ENCODE data around the gene AR. TPM values are rescaled to one million over a fixed set of nuclear protein-coding genes. Genes with fewer than 3 reads are reported as not detected.

AR gene
- total and polyA plus RNA-seq, 7 donors = under 0.01 to 9.1 (median 5.4) TPM; not detected in 1

DNA sequence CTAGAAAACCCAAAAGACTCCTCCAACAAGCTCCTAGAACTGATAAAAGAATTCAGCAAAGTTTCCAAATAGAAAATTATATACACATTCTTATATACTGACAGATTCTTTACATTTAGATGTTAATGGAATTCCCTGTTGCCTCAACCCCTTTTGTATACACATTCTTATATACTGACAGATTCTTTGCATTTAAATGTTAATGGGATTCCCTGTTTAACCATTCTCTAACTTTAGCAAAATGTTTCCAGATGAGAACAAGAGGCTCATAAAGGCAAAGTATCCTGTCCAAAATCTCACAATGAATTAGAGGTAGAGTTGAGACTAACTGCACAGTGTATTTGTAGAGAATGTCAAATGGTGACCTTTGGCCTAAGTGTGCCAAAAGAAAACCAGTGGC is 23.1 kb upstream of the AR start:
- no peak for TF ChIP-seq EP300 (IDR thresholded peaks at IDR 0.05)
- no peak for TF ChIP-seq POLR2AphosphoS5 (IDR thresholded peaks at IDR 0.05)
- TF ChIP-seq, protein P1, sequence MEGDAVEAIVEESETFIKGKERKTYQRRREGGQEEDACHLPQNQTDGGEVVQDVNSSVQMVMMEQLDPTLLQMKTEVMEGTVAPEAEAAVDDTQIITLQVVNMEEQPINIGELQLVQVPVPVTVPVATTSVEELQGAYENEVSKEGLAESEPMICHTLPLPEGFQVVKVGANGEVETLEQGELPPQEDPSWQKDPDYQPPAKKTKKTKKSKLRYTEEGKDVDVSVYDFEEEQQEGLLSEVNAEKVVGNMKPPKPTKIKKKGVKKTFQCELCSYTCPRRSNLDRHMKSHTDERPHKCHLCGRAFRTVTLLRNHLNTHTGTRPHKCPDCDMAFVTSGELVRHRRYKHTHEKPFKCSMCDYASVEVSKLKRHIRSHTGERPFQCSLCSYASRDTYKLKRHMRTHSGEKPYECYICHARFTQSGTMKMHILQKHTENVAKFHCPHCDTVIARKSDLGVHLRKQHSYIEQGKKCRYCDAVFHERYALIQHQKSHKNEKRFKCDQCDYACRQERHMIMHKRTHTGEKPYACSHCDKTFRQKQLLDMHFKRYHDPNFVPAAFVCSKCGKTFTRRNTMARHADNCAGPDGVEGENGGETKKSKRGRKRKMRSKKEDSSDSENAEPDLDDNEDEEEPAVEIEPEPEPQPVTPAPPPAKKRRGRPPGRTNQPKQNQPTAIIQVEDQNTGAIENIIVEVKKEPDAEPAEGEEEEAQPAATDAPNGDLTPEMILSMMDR (IDR thresholded peaks at IDR 0.05) = no peak
- no peak overlapping the region for H3K27ac ChIP-seq
- H3K9me3 ChIP-seq = peaks cover 0 to 3% (median 0%) of the 10 kb centered on the region in 4 donors
- H3K36me3 ChIP-seq = no peaks in the 10 kb centered on the region
- intact Hi-C loops (cut with DNase I) = no loop called here
- H3K4me1 ChIP-seq = no peaks in the 10 kb centered on the region
- no peaks in the 10 kb centered on the region for H3K27me3 ChIP-seq
- DNase-seq = no peak
- no peak overlapping the region for H3K4me3 ChIP-seq

DNA sequence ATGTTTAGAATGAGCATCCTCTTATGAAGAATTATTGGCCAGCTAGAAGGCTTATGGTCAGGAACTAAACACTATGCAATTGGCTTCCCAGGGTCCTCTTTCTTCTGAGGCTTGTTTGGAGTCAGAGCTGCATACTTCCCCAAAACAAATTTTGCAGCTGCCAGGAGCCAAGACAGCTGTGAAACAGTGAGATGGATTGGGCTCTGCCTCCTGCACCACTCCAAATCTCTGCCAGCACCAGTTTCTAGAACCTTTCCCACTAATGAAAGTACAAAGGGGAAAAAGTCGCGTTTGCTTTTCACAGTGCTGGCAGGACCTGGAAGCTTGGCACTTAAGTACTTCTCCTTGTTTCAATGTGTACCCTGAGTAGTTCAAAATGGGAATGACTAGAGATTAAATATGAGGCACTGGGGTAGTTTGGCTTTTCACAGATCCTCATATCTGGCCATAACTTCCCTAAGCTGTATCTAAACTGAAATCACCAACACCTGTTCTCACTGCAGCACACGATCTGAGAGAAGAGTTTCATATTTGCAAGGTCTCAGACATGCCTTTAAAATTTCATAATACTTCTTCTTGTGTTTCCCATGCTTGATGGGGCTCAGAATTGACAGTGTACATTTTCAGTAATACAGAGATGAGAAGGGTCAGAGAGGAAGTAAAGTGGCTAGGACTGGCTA is 20.7 kb upstream of the AR start:
- intact Hi-C loops (cut with DNase I) = no loop called here
- DNase-seq = no peak
- TF ChIP-seq POLR2A (IDR thresholded peaks at IDR 0.05) = no peak
- TF ChIP-seq, protein P1 (IDR thresholded peaks at IDR 0.05) = no peak
- no peak for TF ChIP-seq POLR2AphosphoS5 (IDR thresholded peaks at IDR 0.05)
- TF ChIP-seq EP300 (IDR thresholded peaks at IDR 0.05) = no peak
- Histone ChIP-seq H3K36me3 (no peaks in the 10 kb centered on the region), H3K4me3 (no peak overlapping the region), H3K4me1 (no peaks in the 10 kb centered on the region), H3K9me3 (peaks cover 0 to 3% (median 0%) of the 10 kb centered on the region in 4 donors), H3K27ac (no peak overlapping the region), H3K27me3 (no peaks in the 10 kb centered on the region)
- WGBS, 2 donors = 14 to 28% methylated on average over 3 of the region's 3 CpGs

DNA sequence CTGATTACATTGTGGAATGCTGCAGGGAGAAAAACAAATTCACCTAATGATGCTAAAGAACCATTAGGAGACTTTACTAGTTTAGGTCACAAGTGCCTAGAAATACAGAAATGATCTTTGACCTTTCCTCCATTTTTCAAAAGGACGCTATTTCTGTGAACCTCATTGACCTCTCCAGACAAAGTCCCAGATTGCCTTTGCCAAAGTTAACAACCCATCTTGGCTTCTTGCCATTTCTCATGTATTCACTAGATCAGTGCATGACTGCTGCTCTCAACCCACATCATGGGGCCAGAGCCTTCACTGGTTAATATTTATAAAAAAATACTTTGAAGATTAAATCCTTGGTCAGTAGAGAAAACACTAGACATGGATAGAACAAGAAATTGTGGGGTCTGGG is 19.9 kb upstream of the AR start:
- TF ChIP-seq POLR2A (IDR thresholded peaks at IDR 0.05) = no peak
- no peak for TF ChIP-seq EP300 (IDR thresholded peaks at IDR 0.05)
- no peak for TF ChIP-seq POLR2AphosphoS5 (IDR thresholded peaks at IDR 0.05)
- TF ChIP-seq, protein P1 (IDR thresholded peaks at IDR 0.05) = no peak
- Histone ChIP-seq H3K36me3 (no peaks in the 10 kb centered on the region), H3K27me3 (no peaks in the 10 kb centered on the region), H3K4me3 (no peak overlapping the region), H3K27ac (no peak overlapping the region), H3K9me3 (peaks cover 0 to 3% (median 0%) of the 10 kb centered on the region in 4 donors), H3K4me1 (no peaks in the 10 kb centered on the region)
- intact Hi-C loops (cut with DNase I) = no loop called here
- 21 to 50% methylated on average over 1 of the region's 1 CpG for WGBS, 2 donors
- DNase-seq = no peak

DNA sequence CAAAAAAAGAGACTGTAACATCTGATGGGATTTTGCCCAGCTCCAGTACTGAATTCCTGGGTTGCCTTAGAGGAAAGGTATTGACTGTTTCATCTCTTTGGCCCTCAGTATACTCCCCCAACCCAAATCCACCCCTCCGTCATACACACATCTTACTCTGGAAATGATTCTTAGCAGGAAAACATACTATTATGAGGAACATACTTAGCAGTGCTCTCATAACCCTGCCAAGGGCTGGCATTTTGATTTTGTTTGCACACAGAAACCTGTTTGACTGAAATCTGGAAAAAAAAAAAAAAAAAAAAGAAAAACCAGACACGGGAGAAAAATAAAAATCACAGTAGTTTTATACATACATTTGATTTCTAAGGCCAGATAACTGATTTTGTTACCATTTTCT is 19.4 kb upstream of the AR start:
- H3K9me3 ChIP-seq = no peaks in the 10 kb centered on the region
- H3K4me3 ChIP-seq = no peak overlapping the region
- H3K27ac ChIP-seq = no peak overlapping the region
- H3K4me1 ChIP-seq = no peaks in the 10 kb centered on the region
- no peaks in the 10 kb centered on the region for H3K36me3 ChIP-seq
- H3K27me3 ChIP-seq = no peaks in the 10 kb centered on the region
- WGBS, 2 donors = 28 to 65% methylated on average over 2 of the region's 2 CpGs
- no peak for TF ChIP-seq EP300 (IDR thresholded peaks at IDR 0.05)
- no peak for TF ChIP-seq POLR2A (IDR thresholded peaks at IDR 0.05)
- TF ChIP-seq, protein P1 (IDR thresholded peaks at IDR 0.05) = no peak
- no peak for TF ChIP-seq POLR2AphosphoS5 (IDR thresholded peaks at IDR 0.05)
- no peak for DNase-seq
- intact Hi-C loops (cut with DNase I) = no loop called here

Data from sigmoid colon (tissue), 7 donors.